Spleen (tissue), 7 donors: Measurements from ENCODE around the gene ALDH1A2.

Experiments used
- CTCF ChIP-seq, 11 experiments: fragments of 200-600 bp in 7 of 11; fragments of 450-650 bp in 4 of 11; sonication (generic) in 4 of 11; IDR thresholded peaks in 8 of 11; conservative IDR thresholded peaks in 3 of 11; 1 replicate in 7 of 11; 2 replicates in 4 of 11; pipeline versions ENCODE4 v1.4.0 to v1.8.0; 2016 to 2021; ENCODE audit warnings: antibody characterized with exemption in 11 of 11, inconsistent platforms in 4 of 11, mild to moderate bottlenecking in 1 of 11
- POLR2A ChIP-seq, 3 donors: fragments of 450-650 bp; IDR thresholded peaks; one replicate each; pipeline ENCODE4 v1.5.1; 2017; ENCODE audit warnings: antibody characterized with exemption in 3 of 3, mild to moderate bottlenecking in 1 of 3
- donor health status: DM: no; HTN: no; CAD: no; lungs with moderate emphysema.
- donor health status: DM: no; HTN: no; CAD: no.
- donor health status: DM: no; HTN: no; CAD: no.

DNA sequence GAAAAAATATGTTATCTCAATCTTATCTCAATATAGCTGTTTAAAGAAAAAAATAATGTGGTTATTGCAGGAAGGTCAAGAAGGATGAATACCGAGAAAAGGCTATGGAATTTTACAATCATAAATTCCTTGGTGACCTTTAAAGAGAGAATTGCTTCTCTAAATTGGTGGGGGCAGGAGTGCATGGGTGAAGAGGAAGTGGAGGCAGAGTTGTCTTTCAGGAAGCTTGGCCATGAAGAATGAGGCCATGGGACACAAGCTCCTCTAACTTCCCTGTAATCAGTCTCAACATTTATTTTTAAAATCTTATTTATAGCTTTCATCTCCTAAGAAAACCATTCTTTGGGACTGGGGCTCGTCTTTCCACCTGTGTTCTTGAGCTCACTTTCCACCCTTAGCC lies 22.4 kb upstream of the ALDH1A2 start:
- TF ChIP-seq POLR2A (IDR thresholded peaks at IDR 0.05) (no peak), CTCF (IDR thresholded peaks at IDR 0.05 in 8 of 11, conservative IDR thresholded peaks at IDR 0.05 in 3 of 11) (no peak)
